ENCODE data around the gene SUSD2.
"Not testable (repeated sequence)": the region's sequence is repeated elsewhere in the genome, so short reads cannot be mapped to it uniquely, and the experiment has no call there.

GRCh38 chr22:24210409-24210808 lies 29.1 kb downstream of the SUSD2 start:
- TF ChIP-seq CTCF, POLR2A (IDR thresholded peaks at IDR 0.05): not testable (repeated sequence)

Measured in Peyer's patch (tissue), 4 donors.